Inferior parietal cortex (tissue), 1 donor: ENCODE data around the gene MMP24OS.
"Not testable (repeated sequence)": the region's sequence is repeated elsewhere in the genome, so short reads cannot be mapped to it uniquely, and the experiment has no call there.

Experiments
- DNase-seq: peaks from one replicate; pipeline ENCODE4 v3.0.0-alpha.2; 2016; ENCODE audit errors: extremely low spot score

Gene MMP24OS

DNA sequence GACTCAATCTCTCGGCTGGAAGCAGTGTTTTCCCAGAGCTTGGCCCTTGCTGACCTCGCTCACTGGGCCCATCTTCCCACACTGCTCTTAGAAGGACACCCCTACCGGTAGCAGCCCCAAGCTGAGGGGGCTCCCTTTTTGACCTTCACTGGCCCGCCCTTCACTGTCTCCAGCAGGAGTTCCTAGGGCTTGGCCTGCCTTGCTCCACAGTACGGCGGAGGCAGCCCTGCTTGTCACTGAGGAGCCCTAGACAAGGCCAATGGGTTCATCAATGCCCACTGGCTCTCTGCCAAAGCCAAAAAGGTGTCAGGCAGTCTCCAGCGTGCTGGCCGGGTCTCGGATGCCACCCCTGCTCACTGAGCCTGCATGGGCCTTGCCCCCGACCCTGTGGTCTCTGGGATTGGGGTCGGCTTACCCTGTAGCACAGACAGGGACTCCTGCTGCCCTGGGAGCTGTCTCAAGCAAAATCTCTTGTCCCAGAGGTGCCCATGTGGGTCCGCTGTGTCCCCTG lies 2.1 kb downstream of the MMP24OS start:
- DNase-seq, result no peak

DNA sequence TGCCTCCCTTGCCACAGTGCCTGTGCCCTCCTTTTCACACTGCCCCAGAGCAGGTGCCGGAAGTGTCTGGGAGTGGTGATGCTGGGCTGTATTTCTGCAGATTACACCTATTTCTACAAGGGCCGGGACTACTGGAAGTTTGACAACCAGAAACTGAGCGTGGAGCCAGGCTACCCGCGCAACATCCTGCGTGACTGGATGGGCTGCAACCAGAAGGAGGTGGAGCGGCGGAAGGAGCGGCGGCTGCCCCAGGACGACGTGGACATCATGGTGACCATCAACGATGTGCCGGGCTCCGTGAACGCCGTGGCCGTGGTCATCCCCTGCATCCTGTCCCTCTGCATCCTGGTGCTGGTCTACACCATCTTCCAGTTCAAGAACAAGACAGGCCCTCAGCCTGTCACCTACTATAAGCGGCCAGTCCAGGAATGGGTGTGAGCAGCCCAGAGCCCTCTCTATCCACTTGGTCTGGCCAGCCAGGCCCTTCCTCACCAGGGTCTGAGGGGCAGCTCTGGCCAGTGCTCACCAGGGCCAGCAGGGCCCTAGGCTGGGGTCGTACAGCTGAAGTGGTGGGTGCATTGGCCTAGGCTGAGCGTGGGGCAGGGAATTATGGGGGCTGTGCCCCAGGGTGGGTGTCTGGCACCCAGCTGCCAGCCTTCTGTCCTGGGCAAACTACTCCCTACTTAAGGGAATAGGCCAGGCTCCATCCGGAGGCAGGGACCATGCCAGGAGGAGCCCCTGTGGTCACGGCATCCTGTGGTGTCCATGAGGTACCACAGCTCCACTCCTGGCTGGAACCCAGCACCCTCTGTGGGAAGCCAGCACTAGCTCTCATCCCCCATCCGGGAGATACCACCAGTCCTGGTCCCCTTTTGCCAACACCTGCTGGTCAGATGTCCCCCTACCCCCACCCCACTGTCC lies 3.5 kb downstream of the MMP24OS start:
- no peak for DNase-seq

DNA sequence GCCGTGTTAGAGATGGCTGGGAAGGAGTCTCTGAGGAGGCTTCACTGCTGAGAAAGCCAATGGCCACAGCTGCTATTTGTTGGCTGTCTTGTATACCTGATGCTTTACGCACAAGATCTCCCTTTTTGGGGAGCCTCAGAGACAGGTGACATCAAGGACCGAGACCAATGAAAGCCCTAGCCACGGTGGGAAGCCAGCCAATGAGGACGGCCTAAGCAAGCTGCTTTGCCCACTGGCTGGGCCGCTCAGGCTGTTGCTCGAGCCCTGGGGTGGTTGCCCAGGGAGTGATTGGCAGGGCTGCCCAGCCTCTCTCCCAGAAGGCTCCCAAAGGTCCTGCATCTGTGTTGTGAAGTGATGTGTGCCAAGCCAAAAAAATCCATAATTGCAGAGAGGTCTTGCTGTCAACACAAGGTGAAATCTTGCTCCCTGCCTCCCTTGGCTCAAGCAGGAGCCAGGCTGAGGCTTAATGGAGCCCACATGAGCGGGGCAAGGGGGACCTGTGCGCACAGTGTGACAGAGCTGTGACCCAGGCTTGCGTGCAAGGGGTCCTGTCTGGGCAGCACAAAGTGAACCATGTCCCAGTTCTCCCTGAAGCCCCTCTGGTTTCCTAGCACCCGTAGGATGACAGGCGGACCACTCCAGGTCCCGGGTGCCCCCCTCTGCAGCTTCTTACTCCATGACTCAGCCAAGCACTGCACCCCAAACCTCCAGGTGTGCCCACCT lies 4.3 kb downstream of the MMP24OS start:
- peak; percentile 40 for DNase-seq

DNA sequence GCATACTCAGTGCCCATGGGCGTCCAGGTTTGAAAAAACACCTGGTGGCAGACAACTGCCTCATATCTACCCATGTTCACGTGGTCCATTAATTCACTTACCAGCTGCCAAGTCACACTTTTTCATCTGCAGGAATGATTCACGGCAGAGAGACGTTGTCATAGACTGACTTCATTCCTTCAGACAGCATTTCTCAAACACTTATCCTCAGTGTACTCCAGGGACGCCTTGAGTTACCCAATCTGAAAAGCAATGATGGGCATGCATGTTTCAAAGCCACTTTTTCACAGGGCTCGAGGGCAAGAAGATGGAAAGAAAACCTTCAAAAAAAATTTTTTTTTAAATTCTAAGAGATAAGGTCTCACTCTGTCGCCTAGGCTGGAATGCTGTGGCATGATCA lies 6.0 kb downstream of the MMP24OS start:
- DNase-seq, result no peak

DNA sequence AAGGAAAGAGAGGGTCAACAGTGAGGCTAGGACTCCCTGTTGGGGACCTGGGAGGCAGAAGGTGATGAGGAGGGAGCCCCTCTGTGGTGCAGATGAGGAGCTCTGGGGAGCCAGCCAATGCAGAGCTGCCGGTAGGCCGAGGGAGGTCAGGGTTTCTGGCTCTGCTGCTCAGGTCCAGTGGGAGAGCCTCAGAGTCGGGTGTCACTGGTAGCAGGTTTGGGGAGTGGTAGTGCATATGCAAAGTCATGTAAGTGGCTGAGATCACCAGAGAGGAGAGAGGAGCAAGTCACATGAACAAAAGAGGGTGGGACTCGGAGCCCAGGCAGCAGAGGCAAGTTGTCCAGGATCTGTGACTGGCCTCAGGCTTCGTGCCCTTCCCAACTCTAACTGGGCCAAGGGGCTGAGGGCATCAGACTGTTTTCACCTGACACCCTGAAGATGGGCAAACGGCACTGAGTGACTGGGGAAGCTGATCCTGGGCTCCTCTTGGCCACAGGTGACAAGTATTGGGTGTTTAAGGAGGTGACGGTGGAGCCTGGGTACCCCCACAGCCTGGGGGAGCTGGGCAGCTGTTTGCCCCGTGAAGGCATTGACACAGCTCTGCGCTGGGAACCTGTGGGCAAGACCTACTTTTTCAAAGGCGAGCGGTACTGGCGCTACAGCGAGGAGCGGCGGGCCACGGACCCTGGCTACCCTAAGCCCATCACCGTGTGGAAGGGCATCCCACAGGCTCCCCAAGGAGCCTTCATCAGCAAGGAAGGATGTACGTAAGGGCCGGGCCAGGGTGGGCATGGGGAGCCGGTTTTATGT lies 6.6 kb downstream of the MMP24OS start:
- no peak for DNase-seq

DNA sequence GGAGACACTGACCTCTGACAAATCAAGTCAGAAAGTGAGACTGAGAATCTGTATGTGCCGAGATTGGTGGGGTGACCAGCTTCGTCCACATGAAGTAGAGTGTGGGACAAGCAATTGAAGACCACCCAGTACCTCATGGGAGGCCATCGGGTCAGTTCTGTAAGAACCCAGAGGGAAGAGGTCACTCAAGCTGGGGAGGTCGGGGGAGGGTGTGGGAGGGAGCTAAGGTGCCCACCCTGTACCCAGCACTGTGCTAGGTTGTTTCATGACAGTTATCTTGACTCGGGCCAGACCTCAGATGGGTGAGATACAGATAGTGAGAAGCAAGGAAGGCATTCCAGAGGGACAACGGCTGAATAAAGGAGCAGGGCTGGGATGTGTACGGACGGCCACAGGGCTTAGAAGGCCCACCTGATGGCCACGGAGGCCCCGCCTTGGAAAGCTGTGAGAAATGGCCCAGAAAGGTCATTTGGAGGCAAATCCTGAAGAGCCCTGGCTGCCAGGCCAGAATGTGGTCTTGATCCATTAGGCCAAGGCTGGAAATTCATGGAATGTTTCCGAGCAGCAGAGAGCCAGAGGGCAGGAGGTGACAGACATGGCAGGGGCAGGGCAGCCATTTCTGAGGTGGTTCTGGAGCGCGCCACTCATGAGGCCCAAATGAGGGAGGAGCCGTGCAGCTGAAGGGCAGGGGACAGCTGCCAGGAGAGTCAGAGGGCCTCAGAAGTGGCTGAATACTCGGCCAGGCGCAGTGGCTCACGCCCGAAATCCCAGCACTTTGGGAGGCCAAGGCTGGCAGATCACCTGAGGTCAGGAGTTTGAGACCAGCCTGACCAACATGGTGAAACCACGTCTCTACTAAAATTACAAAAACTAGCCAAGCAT lies 7.7 kb downstream of the MMP24OS start:
- no peak for DNase-seq

DNA sequence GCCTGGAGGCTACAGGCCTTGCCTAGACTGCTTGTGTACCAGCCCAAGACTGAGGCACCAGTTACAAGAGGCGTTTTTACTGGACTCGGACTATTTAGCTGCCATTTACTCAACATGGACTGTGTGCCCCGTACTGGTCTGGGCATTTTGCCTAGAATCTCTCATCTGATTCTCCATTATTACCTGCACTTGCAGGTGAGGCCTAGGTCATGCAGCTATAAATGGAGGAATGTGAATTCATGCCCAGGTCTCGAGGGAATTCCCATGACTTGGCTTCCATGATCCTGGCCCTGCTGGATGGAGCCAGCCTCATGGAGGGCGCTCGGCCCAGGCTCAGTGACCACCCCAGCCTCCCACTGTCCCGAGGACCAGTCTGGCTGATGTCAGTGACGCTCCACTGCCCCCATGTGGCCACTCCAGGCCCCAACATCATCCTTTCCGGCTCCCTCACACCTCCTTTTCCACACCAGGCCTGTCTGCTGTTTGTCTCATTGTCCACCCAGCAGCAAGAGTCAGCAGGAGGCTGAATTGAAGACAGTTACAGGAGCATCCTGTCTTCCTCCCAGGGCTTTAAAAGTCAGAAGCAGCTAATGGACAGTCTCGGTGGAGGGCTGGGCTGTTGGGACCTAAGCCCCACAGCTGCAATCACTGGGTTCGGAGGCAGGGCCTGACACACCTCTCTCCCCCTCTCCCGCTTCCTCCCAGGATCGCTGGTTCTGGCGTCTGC lies 8.7 kb downstream of the MMP24OS start:
- peak; percentile 53 for DNase-seq

DNA sequence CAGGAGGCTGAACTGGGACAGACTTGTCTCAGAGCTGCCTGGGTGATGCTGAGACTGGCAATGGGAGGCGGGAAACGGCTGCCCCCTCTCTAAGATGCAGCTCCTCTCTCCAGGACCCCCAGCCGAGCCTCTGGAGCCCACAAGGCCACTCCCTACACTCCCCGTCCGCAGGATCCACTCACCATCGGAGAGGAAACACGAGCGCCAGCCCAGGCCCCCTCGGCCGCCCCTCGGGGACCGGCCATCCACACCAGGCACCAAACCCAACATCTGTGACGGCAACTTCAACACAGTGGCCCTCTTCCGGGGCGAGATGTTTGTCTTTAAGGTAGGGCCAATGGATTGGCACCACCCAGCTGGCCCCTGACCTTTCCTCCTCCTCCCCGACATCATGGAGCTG lies 10.8 kb downstream of the MMP24OS start:
- no peak for DNase-seq

DNA sequence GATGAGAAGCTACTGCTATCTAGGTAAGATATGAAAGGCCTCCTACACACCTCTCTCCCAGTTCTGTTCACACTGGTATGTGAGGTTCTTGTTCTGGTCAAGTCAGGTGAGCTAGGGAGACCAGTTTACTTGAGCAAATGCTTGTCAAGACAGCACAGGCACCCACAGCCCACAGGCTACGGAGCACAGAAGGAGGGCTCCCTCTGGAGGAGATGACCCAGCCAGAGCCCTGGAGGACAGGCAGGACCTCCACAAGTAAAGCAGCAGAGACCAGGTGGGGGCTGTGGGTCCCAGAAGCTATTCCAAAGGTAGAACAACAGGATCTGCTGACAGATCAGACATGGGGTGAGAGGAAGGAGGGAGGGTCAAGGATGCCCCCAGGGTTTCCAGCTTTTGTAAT lies 13.2 kb downstream of the MMP24OS start:
- DNase-seq, result no peak

DNA sequence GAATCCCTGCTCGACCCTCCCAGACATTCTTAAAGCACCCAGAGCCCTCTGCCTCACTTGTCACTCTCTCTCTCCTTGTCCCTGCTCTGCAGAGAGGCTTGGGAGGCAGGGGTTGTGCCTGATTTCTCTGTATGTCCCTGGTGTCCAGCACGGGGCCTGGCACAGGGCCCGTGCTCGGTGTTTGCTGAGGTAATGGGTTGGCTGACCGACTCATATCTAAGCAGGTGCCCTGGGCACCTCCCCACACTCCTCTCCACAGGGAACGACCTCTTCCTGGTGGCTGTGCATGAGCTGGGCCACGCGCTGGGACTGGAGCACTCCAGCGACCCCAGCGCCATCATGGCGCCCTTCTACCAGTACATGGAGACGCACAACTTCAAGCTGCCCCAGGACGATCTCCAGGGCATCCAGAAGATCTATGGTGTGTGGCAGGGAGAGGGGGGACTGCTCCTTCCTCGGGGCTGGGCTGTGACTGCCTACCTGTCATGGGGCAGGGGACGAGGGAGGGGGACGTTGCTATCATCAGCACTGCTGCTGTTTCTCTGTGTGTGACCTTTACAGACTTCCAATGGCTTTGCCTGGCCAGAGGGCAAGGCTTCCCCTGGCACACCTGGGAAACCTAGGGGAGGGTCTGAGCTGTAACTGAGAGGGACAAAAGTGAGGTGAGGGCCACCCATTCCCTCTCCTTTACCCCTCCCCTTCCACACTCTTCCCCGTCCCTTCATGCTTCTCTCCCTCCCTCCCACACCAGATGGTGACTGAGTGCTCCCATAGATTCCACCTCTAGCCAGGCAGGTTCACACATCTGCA lies 14.2 kb downstream of the MMP24OS start:
- DNase-seq, result no peak

DNA sequence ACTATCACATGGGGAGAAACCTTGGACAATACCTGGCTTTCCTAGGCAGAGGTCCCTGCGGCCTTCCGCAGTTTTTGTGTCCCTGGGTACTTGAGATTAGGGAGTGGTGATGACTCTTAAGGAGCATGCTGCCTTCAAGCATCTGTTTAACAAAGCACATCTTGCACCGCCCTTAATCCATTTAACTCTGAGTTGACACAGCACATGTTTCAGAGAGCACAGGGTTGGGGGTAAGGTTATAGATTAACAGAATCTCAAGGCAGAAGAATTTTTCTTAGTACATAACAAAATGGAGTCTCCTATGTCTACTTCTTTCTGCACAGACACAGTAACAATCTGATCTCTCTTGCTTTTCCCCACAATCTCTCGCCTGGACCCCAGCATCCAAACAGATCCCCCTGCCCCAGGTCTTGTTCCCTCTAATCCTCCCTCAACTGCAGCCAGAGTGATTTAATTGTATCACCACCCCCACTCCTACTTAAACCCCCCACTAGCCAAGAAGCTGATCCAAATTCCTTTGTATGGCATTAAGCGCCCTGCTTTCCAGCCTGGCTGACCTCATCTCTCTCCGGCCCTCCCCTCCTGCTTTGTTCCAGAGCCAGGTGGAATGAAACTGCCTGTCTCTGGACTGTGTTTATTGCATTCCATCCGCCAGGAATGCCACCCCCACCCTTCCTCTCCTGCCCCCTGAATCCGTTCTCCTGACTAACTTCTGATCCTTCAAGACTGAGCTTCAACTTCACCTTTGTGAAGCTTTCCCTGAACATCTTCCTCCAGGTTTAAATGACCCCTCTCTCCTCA lies 15.0 kb downstream of the MMP24OS start:
- not testable (repeated sequence) for DNase-seq

DNA sequence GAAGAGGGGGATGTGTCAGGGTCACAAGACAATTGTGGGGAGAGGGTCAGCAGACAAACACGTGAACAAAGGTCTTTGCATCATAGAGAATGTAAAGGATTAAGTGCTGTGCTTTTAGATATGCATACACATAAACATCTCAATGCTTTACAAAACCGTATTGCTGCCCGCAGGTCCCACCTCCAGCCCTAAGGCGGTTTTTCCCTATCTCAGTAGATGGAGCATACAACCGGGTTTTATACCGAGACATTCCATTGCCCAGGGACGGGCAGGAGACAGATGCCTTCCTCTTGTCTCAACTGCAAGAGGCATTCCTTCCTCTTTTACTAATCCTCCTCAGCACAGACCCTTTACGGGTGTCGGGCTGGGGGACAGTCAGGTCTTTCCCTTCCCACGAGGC lies 15.6 kb downstream of the MMP24OS start:
- not testable (repeated sequence) for DNase-seq

DNA sequence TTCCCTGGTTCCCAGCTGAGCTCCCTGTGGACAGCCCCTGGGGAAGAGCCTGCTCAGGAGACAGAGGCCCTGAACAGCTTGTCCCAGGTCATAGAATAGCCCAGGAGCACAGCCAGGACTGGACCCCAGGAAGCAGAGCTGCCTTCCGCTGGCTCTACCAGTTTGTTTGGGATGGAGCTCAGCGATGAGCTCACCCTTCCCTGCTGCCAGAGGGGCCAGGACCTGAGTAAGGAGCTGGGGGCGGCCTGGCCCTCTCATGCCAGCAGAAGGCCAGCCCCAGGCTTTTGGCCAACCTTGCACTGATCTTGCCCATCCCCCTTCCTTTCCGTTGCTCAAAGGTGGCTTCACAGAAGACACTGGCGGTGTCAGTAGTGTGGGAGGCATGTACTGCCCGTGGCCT lies 17.5 kb downstream of the MMP24OS start:
- DNase-seq, result no peak

DNA sequence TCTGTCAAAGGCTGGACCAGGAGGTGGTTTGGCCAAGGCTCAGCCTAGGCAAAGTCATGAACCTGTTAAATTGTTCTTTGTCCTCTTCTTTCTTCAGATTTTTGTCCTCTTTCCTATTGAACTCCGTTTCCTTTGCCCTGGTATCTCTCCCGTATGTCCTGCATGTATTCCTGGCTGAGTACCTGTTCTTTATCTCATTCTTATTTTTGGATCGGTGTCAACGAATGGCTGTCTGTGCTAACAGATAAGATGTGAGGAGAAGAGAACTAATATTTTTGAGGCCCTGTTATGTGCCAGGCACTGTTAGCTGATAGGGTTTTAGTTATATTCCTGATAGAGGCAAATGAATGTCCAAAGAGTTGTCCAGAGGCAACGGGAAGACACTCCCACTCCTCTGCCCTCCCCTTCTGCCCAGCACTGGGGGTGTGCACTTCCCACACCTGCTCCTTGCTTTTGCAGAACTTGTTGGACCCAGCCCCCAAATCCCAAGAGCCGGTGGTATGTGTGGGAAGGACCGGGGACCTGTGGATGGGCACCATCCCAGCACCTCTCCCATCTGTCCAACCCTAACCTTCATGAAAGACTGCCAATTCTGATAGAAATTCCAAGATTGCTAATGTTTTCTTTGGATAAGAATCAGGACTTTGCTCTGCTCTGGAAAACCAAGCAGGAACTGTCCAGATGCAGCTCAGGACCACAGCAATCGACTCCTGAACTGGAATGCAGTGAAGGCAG lies 20.6 kb downstream of the MMP24OS start:
- no peak for DNase-seq

DNA sequence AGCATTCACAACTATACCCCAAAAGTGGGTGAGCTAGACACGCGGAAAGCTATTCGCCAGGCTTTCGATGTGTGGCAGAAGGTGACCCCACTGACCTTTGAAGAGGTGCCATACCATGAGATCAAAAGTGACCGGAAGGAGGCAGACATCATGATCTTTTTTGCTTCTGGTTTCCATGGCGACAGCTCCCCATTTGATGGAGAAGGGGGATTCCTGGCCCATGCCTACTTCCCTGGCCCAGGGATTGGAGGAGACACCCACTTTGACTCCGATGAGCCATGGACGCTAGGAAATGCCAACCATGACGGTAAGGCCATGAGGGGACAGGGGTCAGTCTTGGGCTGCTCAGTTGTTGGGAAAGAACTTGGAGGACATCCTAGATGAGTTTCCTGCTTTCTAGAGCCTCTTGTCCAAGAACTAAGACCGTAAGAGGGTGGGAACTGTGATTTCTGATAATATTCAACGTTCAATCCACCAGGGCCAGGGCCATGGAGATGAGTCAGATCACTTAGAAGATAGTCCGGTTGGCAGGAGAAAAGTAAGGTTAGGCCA lies 23.4 kb downstream of the MMP24OS start:
- DNase-seq, result no peak

DNA sequence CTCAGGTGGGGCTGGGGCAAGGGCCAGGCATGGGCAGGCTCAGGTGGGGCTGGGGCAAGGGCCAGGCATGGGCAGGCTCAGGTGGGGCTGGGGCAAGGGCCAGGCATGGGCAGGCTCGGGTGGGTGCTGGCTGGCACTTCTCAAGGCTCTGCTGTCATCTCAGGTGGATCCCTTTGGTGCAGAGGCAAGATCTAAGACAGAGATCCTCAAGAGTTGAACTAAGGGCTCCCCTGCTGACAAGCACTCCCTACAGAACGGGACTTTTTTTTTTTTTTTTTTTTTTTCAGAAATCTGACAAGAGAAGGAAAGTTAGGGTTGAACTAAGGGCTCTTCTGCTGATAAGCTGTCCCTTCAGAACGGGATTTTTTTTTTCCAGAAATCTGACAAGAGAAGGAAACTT lies 24.9 kb downstream of the MMP24OS start:
- no peak for DNase-seq

DNA sequence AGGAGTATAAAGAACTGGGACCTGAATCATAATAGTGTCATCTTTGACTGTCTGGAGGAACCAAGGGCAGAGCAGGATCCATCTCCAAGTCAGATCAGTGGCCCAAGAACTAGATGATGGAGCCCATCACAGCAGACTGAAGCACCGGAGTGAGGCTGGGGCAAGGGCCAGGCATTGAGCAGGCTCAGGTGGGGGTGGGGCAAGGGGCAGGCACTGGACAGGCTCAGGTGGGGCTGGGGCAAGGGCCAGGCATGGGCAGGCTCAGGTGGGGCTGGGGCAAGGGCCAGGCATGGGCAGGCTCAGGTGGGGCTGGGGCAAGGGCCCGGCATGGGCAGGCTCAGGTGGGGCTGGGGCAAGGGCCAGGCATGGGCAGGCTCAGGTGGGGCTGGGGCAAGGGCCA lies 25.3 kb downstream of the MMP24OS start:
- not testable (repeated sequence) for DNase-seq

DNA sequence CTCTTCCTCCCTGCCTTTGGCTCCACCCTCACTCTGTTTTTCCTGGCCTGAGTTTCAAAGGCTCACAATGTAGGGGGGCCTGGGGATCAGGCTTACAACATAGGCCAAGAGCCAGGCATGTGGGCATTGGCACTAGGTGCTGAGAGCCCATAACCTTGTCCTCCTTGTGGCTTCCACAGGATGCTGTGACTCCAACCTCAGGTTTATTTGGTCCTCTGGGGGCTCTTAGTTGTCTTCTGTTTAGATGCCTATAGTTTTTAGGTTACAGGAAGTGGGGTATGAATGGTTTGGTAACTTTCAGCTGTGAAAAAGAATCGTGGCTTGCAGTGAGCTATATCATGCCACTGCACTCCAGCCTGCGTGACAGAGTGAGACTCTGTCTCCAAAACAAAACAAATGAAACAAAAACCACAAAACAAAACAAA lies 25.9 kb downstream of the MMP24OS start:
- DNase-seq, result no peak
